Skeletal muscle satellite cell (primary cell): Measurements from ENCODE around the gene CELF2.

ENCODE experiments used
- H3K27me3 ChIP-seq: 2 replicates; pipeline ENCODE4 v1.7.0; 2013; ENCODE audit warnings: low read length; ENCODE audit not compliant: control insufficient read depth, insufficient read depth
- H3K36me3 ChIP-seq: 2 replicates; pipeline ENCODE4 v1.7.0; 2013; ENCODE audit warnings: mild to moderate bottlenecking, control low read depth, low read length; ENCODE audit not compliant: insufficient read depth
- H3K4me1 ChIP-seq: 2 replicates; pipeline ENCODE4 v1.7.0; 2013; ENCODE audit warnings: low read length; ENCODE audit not compliant: control insufficient read depth, insufficient read depth
- H3K4me2 ChIP-seq: 2 replicates; pipeline ENCODE4 v1.7.0; 2013; ENCODE audit warnings: mild to moderate bottlenecking, low read length
- H3K4me3 ChIP-seq: 2 replicates; pipeline ENCODE4 v1.7.0; 2013; ENCODE audit warnings: low read length
- H3K9ac ChIP-seq: 2 replicates; pipeline ENCODE4 v1.7.0; 2013; ENCODE audit warnings: mild to moderate bottlenecking, low read depth, low read length, moderate library complexity
- H3K9me3 ChIP-seq: replicated peaks from 2 replicates; pipeline ENCODE4 v1.7.0; 2013; ENCODE audit warnings: mild to moderate bottlenecking, control low read depth, low read length

CELF2 gene

DNA sequence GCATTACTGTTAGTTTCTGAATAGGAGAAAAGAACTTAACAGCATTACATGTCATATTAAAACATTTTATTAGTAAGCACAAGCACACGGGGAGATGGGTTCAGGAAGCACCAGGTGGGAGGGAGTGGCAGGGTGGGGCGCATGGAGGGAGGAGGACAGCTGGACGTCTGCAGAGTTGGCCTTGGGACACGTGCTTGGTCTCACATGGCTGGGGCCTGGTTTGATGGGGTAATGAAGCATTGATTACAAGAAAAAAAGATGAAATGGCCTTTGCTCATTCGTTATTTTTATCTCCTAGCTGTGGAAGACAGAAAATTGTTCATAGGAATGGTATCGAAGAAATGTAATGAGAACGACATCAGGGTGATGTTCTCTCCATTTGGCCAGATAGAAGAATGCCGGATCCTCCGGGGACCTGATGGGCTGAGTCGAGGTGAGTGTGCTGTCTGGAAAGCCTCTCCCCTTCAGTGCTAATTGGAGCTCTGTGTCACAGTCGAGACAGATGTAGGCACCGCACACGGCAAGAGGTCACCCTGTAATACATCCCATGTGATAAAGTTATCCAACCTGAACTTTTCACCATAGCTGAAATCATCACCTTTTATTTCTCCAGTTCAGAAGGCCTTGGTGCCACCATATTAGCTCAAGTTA, 239.9 kb downstream of the CELF2 start:
- Histone ChIP-seq H3K27me3 (no peaks in the 10 kb centered on the region), H3K9me3 (no peaks in the 10 kb centered on the region), H3K4me3 (no peak overlapping the region), H3K9ac (no peak overlapping the region), H3K36me3 (no peaks in the 10 kb centered on the region), H3K4me1 (no peaks in the 10 kb centered on the region), H3K4me2 (no peak overlapping the region)

DNA sequence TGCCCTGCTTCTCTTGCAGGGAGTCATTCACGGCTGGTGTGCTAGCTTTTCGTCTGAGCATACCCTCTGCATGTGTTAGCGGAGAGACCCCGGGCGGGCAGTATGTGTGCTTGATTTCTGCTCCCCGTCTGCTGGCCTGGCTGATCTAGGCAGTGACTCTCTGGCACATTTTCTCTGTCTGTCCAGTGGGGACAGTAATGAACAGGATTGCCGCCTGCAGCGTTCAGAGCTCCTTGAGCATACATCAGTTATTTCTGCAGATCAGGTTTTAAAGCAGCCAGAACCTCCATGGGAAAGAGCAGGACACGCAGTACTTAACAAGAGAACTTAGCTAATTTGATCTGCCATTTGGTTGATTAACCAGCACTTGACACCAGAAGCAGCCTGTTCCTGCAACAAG, 242.5 kb downstream of the CELF2 start:
- Histone ChIP-seq H3K4me1 (no peaks in the 10 kb centered on the region), H3K36me3 (no peaks in the 10 kb centered on the region), H3K9me3 (no peaks in the 10 kb centered on the region), H3K4me3 (no peak overlapping the region), H3K4me2 (no peak overlapping the region), H3K9ac (no peak overlapping the region), H3K27me3 (no peaks in the 10 kb centered on the region)

DNA sequence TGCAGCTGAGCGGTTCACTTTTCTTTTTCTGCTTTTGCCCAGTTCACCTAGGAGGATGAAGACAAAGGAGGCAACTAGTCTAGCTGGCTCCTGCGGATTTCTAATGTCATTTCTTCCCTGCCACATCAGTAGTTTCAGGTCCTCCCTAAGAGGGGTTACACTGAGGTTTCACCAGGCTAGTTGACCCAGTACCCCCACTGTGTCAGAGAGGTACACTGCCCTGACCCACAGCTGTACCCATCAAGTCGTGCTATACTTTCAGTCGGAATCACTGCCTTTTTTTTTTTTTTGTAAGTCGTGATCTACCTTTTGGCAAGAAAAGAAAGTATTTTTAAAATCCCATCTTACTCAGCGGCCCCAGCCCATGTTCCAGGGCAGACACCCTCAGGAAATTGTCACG, 243.5 kb downstream of the CELF2 start:
- Histone ChIP-seq H3K4me3 (no peak overlapping the region), H3K9ac (no peak overlapping the region), H3K36me3 (no peaks in the 10 kb centered on the region), H3K4me1 (no peaks in the 10 kb centered on the region), H3K27me3 (no peaks in the 10 kb centered on the region), H3K4me2 (no peak overlapping the region), H3K9me3 (no peaks in the 10 kb centered on the region)

DNA sequence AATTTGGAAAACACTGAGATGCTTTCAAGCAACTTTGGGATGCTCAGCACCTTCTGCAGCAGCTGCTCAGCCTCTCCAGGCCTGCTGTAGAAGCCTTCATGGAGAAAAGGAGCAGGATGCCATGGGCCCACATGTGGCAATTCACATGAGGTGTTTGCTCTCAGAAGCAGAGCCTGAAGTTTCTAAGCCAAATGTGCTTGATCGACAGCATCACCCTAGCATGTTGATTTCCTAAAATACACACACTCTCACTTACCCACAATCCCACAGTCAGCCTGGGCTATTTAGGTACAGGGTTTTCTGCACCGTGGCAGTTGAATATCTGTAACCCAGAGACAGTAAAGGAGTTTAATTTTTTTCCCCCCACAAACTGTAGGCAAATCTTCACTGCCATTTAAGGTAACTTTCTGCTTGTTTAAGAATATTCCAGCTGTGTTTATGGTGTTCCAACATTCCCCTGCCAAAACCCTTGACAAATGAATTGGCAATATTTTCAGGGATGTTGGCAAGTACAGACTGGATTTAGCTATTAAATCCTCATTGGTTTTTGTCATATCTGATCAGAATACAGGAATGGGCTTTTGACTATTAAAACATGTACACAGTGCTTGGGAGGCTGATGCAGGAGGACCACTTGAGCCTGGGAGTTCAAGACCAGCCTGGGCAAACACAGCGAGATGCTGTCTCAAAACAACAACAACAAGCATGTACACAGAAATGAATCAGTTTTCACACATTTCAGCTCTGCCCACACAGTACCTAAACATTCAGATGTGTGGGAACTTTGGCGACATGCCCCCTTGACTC, 244.2 kb downstream of the CELF2 start:
- Histone ChIP-seq H3K4me2 (no peak overlapping the region), H3K36me3 (no peaks in the 10 kb centered on the region), H3K9me3 (no peaks in the 10 kb centered on the region), H3K27me3 (no peaks in the 10 kb centered on the region), H3K4me3 (no peak overlapping the region), H3K4me1 (no peaks in the 10 kb centered on the region), H3K9ac (no peak overlapping the region)

DNA sequence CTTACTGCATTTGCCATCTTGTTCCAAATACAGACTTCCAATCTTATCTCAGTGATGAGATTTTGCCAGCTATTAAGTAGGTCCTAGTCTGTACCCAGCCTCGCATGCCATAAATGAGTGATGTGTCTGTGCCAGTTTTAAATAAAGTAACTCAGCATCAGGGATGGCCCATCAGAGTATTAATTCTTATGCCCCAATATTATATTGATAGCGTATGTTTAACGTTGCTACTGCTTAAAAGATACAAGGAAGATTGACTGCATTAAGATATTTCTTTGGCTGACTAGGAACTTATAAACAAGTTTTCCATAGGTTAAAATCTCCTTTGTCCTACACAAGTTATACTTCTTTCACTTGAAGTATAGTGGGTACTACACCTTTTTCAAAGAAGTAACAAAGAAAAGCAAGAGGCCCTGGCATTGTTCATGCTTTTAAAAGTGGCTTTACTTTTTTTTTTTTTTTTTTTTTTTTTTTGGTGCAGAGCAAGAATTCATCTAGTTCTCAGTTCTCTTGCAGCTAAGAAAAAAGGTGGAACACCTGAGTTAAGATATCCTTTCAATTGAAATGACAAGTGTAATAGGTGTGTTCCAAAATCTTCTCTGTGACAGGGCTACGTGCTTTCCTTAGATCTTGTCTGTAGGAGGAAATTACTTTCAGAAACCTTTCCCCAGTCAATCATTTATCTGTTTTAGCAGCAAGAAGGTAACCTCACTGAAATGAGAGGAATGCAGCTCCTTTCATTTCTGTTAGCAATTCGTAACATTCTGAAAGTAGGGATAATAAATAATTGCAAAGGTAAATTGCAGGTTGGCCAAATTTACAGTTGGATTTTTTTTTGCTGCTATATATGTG, 245.0 kb downstream of the CELF2 start:
- Histone ChIP-seq H3K9me3 (no peaks in the 10 kb centered on the region), H3K4me3 (no peak overlapping the region), H3K4me2 (no peak overlapping the region), H3K9ac (no peak overlapping the region), H3K4me1 (no peaks in the 10 kb centered on the region), H3K27me3 (no peaks in the 10 kb centered on the region), H3K36me3 (no peaks in the 10 kb centered on the region)

DNA sequence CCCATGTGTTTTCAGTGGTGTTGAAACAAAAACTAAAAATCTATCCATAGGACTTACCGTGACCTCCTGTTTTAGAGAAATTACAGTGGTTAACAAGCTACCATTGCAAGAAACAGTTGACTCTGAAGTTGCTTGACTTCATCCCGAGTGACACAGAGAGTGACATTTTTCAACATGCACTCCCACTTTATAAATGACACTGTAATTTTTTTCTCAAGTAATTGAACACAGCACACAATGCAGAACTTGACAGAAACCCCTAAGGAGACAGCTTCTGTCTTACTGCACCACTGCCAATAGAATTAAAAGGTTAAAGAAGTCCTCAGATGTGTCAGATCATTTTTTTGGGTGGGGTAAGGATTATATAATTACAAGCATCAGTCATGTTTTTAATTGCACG, 246.1 kb downstream of the CELF2 start:
- H3K36me3 ChIP-seq = no peaks in the 10 kb centered on the region
- no peak overlapping the region for H3K4me3 ChIP-seq
- no peak overlapping the region for H3K4me2 ChIP-seq
- no peak overlapping the region for H3K9ac ChIP-seq
- no peaks in the 10 kb centered on the region for H3K27me3 ChIP-seq
- H3K9me3 ChIP-seq = no peaks in the 10 kb centered on the region
- H3K4me1 ChIP-seq = no peaks in the 10 kb centered on the region

DNA sequence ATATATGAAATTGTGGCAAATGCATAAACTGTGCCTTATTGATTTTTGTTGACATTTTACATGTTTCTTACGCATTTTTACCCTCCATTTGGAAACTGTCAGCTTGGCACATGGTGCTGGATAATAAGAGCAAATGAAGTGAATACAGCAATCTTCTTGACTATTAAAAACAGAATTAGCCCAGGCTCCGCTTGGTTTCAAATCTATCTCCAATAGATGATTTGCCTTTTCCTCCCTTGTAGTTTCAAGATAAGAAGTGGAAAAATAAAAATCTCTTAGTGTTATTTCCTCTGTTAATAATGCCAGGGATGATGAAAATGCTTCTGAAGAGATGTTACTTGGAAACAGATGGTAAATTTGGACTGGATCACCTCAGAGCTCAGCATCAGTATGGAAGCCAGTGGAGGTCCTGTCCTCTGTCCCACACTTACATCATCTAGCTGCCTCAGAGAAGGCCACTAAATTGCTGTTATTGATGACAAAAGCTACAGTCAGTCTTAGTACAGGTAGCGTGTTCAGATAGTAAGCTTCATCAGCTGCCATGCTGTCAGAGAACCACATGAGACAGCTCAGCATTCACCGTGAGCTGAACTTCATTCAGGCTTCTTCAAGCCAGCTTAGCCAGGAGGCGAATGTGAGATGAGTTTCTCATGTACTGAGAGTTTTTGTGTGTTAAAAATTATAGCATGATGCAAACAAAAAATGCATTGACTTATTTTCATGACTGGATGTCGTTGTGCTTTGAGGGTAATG, 246.8 kb downstream of the CELF2 start:
- H3K4me1 ChIP-seq = no peaks in the 10 kb centered on the region
- H3K27me3 ChIP-seq = no peaks in the 10 kb centered on the region
- no peaks in the 10 kb centered on the region for H3K9me3 ChIP-seq
- H3K4me3 ChIP-seq = no peak overlapping the region
- H3K9ac ChIP-seq = no peak overlapping the region
- no peak overlapping the region for H3K4me2 ChIP-seq
- no peaks in the 10 kb centered on the region for H3K36me3 ChIP-seq

DNA sequence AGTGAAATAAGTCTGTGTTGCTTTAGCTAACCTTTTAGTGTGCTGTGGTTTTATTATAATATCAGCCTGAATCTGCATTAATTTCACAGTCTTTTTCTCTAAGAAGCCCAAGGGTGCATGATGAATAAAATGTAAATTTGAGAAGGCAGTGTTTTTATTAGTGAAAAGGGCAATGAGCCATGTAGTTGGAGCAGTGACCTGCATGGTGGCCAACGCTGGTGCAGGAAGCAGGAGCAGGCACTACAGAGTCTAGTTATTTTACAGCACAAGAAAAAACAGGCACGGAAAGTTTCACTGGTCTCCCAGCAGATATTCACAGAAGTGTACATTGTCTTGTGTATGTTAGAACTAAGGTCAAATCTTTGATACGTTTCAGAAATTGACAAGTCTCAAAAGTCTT, 247.8 kb downstream of the CELF2 start:
- H3K36me3 ChIP-seq = no peaks in the 10 kb centered on the region

DNA sequence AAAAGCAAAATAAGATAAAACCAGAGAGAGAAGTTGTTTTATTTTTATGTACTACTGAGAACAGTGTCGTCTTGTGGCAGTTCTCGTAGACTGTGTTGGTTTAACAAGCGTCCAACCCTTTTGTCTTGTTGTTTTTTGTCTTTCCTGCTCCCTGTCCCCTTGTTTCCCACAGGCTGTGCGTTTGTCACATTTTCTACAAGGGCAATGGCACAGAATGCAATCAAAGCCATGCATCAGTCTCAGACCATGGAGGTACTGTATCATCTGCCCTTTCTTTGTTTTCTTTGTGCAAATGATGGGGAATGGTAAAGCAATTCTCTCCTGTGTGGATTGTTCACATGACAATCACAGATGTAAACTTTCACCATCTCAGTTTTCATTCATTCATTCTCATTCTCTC, 248.8 kb downstream of the CELF2 start:
- H3K36me3 ChIP-seq = no peaks in the 10 kb centered on the region
- H3K9me3 ChIP-seq = no peaks in the 10 kb centered on the region
- no peaks in the 10 kb centered on the region for H3K27me3 ChIP-seq
- no peak overlapping the region for H3K4me2 ChIP-seq
- no peak overlapping the region for H3K9ac ChIP-seq
- H3K4me1 ChIP-seq = no peaks in the 10 kb centered on the region
- H3K4me3 ChIP-seq = no peak overlapping the region

More for the DNA sequence above, 247.8 kb downstream of the CELF2 start:
- no peak overlapping the region for H3K4me2 ChIP-seq
- no peak overlapping the region for H3K9ac ChIP-seq
- H3K27me3 ChIP-seq = no peaks in the 10 kb centered on the region
- H3K4me1 ChIP-seq = no peaks in the 10 kb centered on the region
- H3K9me3 ChIP-seq = no peaks in the 10 kb centered on the region
- no peak overlapping the region for H3K4me3 ChIP-seq

DNA sequence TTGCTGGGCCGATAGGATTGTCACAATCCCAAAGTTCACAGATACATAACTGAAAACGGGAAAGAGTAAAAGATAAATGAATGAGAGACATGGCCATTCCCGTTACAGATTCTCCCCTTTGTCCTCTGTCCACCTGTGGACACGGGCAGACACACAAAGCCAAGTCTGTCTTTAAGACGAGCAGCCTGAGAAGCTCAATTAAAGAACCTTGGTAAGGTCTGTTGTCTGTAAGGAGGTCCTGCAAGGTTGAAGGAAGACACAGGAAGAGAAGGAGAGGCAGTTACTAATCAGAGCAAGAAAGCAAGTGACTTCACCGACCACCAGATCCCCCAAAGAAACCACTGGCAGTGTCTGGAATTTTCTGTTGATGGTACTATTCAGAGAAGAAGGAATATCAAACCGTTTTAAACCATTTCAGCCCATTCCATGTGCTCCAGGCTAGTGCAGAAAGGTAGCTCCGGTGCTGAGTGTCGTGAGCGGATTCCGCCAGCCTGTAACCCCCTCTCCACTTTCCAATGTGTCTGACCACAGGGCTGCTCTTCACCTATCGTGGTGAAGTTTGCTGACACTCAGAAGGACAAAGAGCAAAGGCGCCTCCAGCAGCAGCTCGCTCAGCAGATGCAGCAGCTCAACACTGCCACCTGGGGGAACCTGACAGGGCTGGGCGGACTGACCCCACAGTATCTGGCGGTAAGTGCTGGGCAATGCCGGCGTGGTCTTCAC, 252.6 kb downstream of the CELF2 start:
- Histone ChIP-seq H3K36me3 (peaks cover 2% of the 10 kb centered on the region), H3K27me3 (no peaks in the 10 kb centered on the region)

DNA sequence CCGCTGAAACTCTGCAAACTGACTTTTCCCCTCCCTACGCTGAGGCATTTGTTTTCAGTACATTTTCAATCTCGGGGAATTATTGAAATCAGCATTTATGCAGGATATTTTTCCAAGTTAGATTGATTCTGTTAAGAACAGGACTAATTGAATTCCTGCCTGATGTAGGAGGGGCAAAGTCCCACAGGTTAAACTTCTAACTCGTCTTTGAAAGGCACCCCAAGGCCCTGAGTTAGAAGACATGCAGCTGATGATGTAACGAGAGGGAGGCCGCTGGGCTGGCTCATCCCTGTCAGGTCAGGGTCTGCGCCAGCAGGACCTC, 253.1 kb downstream of the CELF2 start:
- Histone ChIP-seq H3K9me3 (no peaks in the 10 kb centered on the region), H3K9ac (no peak overlapping the region), H3K4me2 (no peak overlapping the region), H3K27me3 (no peaks in the 10 kb centered on the region), H3K4me3 (no peak overlapping the region), H3K4me1 (no peaks in the 10 kb centered on the region), H3K36me3 (peaks cover 2% of the 10 kb centered on the region)

More for the DNA sequence above, 252.6 kb downstream of the CELF2 start:
- Histone ChIP-seq H3K9me3 (no peaks in the 10 kb centered on the region), H3K4me2 (no peak overlapping the region), H3K9ac (no peak overlapping the region), H3K4me3 (no peak overlapping the region), H3K4me1 (no peaks in the 10 kb centered on the region)
